ENCODE results near the gene MCCC1.
"Not testable (repeated sequence)": the region's sequence is repeated elsewhere in the genome, so short reads cannot be mapped to it uniquely, and the experiment has no call there.

DNA sequence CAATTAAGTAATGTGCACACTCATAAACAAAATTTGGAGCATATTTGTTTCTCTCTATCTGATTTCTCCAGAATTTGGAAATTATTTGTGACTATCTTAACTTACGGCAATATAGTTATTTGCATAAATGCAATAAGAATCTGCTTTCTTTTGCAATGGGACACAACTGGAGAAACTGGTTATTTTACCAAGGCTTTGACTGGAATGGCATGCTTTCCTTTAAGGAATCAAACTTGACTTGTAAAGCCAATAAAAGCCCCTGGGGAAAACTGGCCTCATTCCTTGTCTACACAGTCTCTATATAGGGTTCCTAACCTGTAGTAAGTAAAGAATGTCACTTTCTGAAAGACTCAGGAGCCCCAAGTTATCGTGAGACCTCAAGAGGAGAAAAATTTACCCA is 32.4 kb downstream of the MCCC1 start:
- not testable (repeated sequence) for TF ChIP-seq ISL1 (CRISPR knock-in tag; IDR thresholded peaks at IDR 0.05); ZNF565 (CRISPR knock-in tag; conservative IDR thresholded peaks at IDR 0.05; ENCODE audit: low read depth)

Data from SK-N-SH treated with all-trans-retinoic acid at 6 μM for 48 hours (cell line).